Neural cell (in vitro differentiated cells): ENCODE measurements around the gene GNL3.

Experiments used
- CTCF ChIP-seq: fragments of 450-650 bp; IDR thresholded peaks from 2 replicates; pipeline ENCODE4 v1.5.1; 2014; ENCODE audit warnings: antibody characterized with exemption, mild to moderate bottlenecking, moderate library complexity; ENCODE audit not compliant: poor library complexity, severe bottlenecking
- EP300 ChIP-seq: fragments of 450-650 bp; conservative IDR thresholded peaks from 2 replicates; pipeline ENCODE4 v1.6.1; 2014; ENCODE audit warnings: antibody characterized with exemption, mild to moderate bottlenecking, moderate library complexity; ENCODE audit not compliant: poor library complexity, severe bottlenecking
- EZH2 ChIP-seq: fragments of 200-600, 300-800 bp; shearing (Covaris generic), sonication (generic); IDR thresholded peaks from 2 replicates; pipeline ENCODE4 v1.6.1; 2014; ENCODE audit warnings: antibody characterized with exemption, low read length, borderline replicate concordance, mild to moderate bottlenecking; ENCODE audit not compliant: insufficient read depth, poor library complexity, severe bottlenecking
- MXI1 ChIP-seq: fragments of 450-650 bp; conservative IDR thresholded peaks from 2 replicates; pipeline ENCODE4 v1.6.1; 2014; ENCODE audit warnings: antibody characterized with exemption, mild to moderate bottlenecking; ENCODE audit not compliant: poor library complexity, severe bottlenecking
- POLR2AphosphoS5 ChIP-seq: IDR thresholded peaks from 2 replicates; pipeline ENCODE4 v1.6.1; 2012
- RAD21 ChIP-seq: fragments of 450-650 bp; conservative IDR thresholded peaks from 2 replicates; pipeline ENCODE4 v1.6.1; 2014; ENCODE audit warnings: antibody characterized with exemption, mild to moderate bottlenecking, moderate library complexity
- REST ChIP-seq: IDR thresholded peaks from 2 replicates; pipeline ENCODE4 v1.6.1; 2012; ENCODE audit warnings: borderline replicate concordance
- SMC3 ChIP-seq: fragments of 450-650 bp; conservative IDR thresholded peaks from 2 replicates; pipeline ENCODE4 v1.6.1; 2014; ENCODE audit warnings: antibody characterized with exemption, mild to moderate bottlenecking, moderate library complexity; ENCODE audit not compliant: poor library complexity

GRCh38 chr3:52705688-52706686, 20.2 kb downstream of the GNL3 start, which contains the start of the genes GLT8D1 and SPCS1:
- TF ChIP-seq CTCF, result peak; percentile 25
- TF ChIP-seq EZH2, result no peak
- peak; percentile 76 for TF ChIP-seq POLR2AphosphoS5
- no peak for TF ChIP-seq SMC3
- no peak for TF ChIP-seq RAD21
- peak; percentile 99 for TF ChIP-seq MXI1
- TF ChIP-seq REST, result no peak
- peak; percentile 70 for TF ChIP-seq EP300
